Fibroblast of pulmonary artery (primary cell): ENCODE data around the gene POMP.

Source experiments
- DNase-seq: peaks from one replicate; pipeline ENCODE4 v3.0.0-alpha.2; 2010; ENCODE audit warnings: low read depth
- H3K4me3 ChIP-seq: replicated peaks from 2 replicates; pipeline ENCODE4 v1.5.1; 2011; ENCODE audit warnings: low read depth, mild to moderate bottlenecking, control low read depth, low read length, moderate library complexity
- CTCF ChIP-seq: IDR thresholded peaks from 2 replicates; pipeline ENCODE4 v1.5.1; 2011; ENCODE audit warnings: mild to moderate bottlenecking, control low read depth, low read length, inconsistent platforms; ENCODE audit errors: missing control alignments

POMP gene, protein sequence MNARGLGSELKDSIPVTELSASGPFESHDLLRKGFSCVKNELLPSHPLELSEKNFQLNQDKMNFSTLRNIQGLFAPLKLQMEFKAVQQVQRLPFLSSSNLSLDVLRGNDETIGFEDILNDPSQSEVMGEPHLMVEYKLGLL

GRCh38 chr13:28658796-28659620 is at the start of gene POMP:
Gene POMP (plus strand): TSS chr13:28659130. CDS start chr13:28659185, 55 bp downstream.
- peak; percentile 98 for DNase-seq
- peak within 1 kb of the TSS; percentile 92 for H3K4me3 ChIP-seq
- no peak for TF ChIP-seq CTCF

- H3K4me3 ChIP-seq: no peak overlapping the region
- TF ChIP-seq CTCF: no peak
- DNase-seq: no peak
These were observed 49.5 kb upstream of the POMP start for GRCh38 chr13:28609381-28609780.

DNA sequence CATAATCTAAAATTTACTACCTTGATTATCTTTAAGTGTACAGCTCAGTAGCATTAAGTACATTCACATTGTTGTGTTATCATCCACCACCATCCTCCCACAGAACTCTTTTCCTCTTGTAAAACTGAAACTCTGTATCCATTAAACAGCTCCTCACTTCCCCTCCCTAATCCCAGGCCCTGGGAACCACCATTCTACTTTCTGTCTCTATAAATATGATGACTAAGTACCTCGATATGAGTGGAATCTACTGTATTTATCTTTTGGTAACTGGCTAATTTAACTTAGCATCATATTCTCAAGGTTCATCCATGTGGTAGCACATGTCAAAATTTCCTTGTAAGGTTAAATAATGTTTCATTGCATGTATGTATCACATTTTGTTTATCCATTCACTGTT is 49.0 kb upstream of the POMP start:
- H3K4me3 ChIP-seq: no peak overlapping the region
- DNase-seq: peak; percentile 60
- no peak for TF ChIP-seq CTCF

GRCh38 chr13:28610996-28611395 is 47.9 kb upstream of the POMP start:
- no peak for DNase-seq
- no peak overlapping the region for H3K4me3 ChIP-seq
- TF ChIP-seq CTCF: no peak

- peak; percentile 22 for DNase-seq
- no peak overlapping the region for H3K4me3 ChIP-seq
- no peak for TF ChIP-seq CTCF
These were observed 47.2 kb upstream of the POMP start for GRCh38 chr13:28611654-28612131.

GRCh38 chr13:28613562-28613961 is 45.4 kb upstream of the POMP start:
- no peak overlapping the region for H3K4me3 ChIP-seq
- TF ChIP-seq CTCF: no peak

More at GRCh38 chr13:28613562-28613961, 45.4 kb upstream of the POMP start:
- DNase-seq: no peak
